ENCODE data around the gene PIKFYVE.

The PIKFYVE gene

DNA sequence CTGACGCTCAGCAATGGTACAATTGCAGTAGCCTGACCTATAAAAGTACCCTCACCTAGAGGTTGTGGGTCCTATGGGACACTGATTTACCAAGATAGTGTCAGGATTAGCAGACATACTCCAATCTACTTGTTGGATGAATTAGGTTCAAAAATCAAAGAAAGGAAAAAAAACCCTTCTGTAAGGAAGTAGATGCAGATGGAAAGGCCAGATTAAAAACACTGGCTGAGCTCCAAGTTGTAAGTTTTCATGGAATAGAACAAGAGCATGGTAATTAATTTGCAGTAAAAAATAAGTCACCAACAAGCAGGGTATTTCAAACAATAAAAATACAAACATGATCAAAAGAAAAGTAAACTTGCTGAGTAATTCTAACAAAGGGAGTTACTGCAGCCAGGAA is 37.6 kb upstream of the PIKFYVE start:
- no peak for TF ChIP-seq BHLHE40 (IDR thresholded peaks at IDR 0.05; ENCODE audit: borderline replicate concordance)
- POLR2A ChIA-PET = no interaction called here
- CTCF ChIA-PET = interaction anchor here (1.3 kb wide), 1 partner anchor 53 kb away, joined by 4 read pairs; no protein-coding TSS in a partner anchor

DNA sequence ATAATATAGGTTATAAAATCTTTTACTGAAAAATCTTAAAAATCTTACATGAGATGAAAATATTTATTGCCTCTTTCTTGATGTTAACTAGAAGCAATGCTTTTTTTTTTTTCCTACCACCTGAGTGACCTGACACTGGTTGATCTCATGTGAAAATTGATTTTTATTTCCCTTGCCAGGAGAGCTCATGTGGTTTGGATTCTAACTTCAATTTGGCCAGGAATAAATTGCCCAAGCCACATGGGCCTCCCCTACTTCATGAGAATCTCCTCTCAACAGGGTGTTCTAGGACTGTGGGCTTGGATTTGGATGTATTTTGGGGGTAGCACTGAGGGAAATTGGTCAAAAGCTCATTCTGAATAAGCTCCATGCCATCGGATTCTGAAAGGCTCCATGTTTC is 31.3 kb upstream of the PIKFYVE start:
- POLR2A ChIA-PET = no interaction called here
- TF ChIP-seq FOXM1 (IDR thresholded peaks at IDR 0.05; ENCODE audit: borderline replicate concordance) (no peak), ZNF384 (IDR thresholded peaks at IDR 0.05) (no peak), L3MBTL2 (conservative IDR thresholded peaks at IDR 0.05) (no peak)
- DNase-seq (ENCODE audit: extremely low spot score) = no peak
- CTCF ChIA-PET = interaction anchor here (0.6 to 1.6 kb wide), 3 partner anchors 9 to 62 kb away, joined by 3 to 4 read pairs (median 3); no protein-coding TSS in a partner anchor

More for the DNA sequence above, 37.6 kb upstream of the PIKFYVE start:
- DNase-seq (ENCODE audit: extremely low spot score) = no peak

DNA sequence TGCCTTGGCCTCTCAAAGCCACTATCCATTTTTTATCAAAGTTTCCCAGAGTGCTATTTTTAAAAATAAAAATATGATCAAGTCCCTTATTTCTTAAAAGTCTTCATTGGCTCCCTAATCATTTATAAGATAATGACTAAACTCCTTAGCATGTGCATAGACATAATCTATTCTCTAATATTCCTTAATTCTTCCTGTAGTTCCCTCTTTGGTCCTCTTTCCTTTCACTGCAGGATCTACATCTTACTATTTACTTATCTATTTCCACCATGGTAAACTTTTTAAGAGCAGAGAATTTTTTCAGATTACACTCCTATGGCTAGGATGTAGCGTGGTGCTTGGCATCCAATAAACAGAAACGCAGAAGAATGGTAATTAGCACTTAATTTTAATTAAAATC is 30.2 kb upstream of the PIKFYVE start:
- no peak for DNase-seq (ENCODE audit: extremely low spot score)
- CTCF ChIA-PET = no interaction called here
- TF ChIP-seq, protein P1, sequence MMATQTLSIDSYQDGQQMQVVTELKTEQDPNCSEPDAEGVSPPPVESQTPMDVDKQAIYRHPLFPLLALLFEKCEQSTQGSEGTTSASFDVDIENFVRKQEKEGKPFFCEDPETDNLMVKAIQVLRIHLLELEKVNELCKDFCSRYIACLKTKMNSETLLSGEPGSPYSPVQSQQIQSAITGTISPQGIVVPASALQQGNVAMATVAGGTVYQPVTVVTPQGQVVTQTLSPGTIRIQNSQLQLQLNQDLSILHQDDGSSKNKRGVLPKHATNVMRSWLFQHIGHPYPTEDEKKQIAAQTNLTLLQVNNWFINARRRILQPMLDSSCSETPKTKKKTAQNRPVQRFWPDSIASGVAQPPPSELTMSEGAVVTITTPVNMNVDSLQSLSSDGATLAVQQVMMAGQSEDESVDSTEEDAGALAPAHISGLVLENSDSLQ (IDR thresholded peaks at IDR 0.05) = no peak
- TF ChIP-seq CTBP1 (IDR thresholded peaks at IDR 0.05; ENCODE audit: borderline replicate concordance) = no peak
- TF ChIP-seq TARDBP (IDR thresholded peaks at IDR 0.05) = no peak
- no peak for TF ChIP-seq SUZ12 (IDR thresholded peaks at IDR 0.05)
- no peak for TF ChIP-seq BHLHE40 (IDR thresholded peaks at IDR 0.05; ENCODE audit: borderline replicate concordance)
- TF ChIP-seq NFRKB (IDR thresholded peaks at IDR 0.05) = no peak
- TF ChIP-seq SP1 (IDR thresholded peaks at IDR 0.05) = no peak
- no peak for TF ChIP-seq ARNT (IDR thresholded peaks at IDR 0.05)
- TF ChIP-seq LEF1 (IDR thresholded peaks at IDR 0.05; ENCODE audit: borderline replicate concordance) = no peak
- no peak for TF ChIP-seq FOXM1 (IDR thresholded peaks at IDR 0.05; ENCODE audit: borderline replicate concordance)
- TF ChIP-seq HDGF (IDR thresholded peaks at IDR 0.05; ENCODE audit: borderline replicate concordance) = no peak
- no peak for TF ChIP-seq FOXK2 (IDR thresholded peaks at IDR 0.05)
- TF ChIP-seq ZNF384 (IDR thresholded peaks at IDR 0.05) = no peak
- no peak for TF ChIP-seq FOXA1 (IDR thresholded peaks at IDR 0.05)
- no peak for TF ChIP-seq ELF4 (IDR thresholded peaks at IDR 0.05)
- TF ChIP-seq L3MBTL2 (conservative IDR thresholded peaks at IDR 0.05) = no peak
- POLR2A ChIA-PET = no interaction called here

DNA sequence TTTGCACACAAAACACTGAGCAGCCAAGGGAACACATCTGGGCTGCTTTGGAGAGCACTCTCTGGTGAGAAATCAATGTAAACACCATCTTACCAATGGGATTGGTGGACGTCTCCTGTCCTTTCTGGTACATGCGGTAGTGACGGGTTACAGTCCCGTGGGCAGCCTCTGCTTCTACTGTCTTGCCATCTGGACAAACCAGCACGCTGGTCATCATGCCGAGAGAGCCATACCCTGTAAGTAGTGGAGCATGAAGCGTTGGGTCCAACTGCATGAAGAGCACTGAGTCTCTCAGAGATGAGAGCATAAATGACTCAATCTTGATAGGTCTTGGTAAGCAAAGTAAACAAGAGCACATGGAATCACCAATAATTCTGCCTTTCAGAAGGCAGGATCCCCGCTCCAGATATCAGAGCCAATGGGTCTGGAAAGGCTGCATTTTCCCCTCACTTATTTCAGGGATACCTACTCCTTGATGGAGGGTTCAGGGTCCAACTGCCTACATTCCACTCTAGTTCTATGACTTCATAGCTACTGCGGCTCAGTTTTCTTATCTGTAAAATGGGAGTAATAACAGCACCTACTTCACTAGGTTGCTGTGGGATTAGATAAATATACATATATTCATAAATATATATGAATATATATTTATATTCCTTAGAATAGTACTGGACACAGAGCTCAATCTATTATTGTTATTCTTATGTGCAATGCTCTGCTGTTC is 26.1 kb upstream of the PIKFYVE start:
- ChIA-PET POLR2A (no interaction called here), CTCF (interaction anchor here (0.5 kb wide), 1 partner anchor 1773 kb away, joined by 3 read pairs; no protein-coding TSS in a partner anchor)
- no peak for DNase-seq (ENCODE audit: extremely low spot score)

DNA sequence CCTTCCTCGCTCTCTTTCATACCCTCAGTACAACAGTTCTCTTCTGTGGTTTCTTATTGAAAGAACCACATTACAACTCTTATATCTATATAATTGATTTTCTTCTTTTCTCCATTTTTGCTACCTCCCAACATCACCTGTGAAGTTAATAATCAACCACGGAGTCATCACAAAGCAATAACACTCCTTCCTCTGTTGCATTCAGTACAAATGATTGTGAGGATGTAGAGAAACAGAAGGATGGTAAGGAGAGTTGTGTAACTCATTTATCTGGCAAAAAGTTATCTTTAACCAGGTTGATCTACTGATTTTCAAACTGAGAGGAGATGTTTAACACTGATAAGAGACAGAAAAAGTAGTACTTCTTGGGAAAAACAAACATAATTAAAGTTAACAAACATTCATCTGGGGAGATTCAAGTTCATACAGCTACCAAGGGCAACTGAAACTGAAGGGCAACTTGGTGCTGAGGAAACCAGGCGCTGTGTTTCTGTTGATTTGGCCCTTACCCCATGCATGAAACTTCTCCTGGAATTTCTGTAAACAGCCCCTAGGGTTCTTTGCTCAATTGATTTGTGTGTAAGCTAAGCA is 25.3 kb upstream of the PIKFYVE start:
- POLR2A ChIA-PET = interaction anchor here (0.8 kb wide), 1 partner anchor 11 kb away, joined by 3 read pairs; no protein-coding TSS in a partner anchor
- CTCF ChIA-PET = interaction anchor here (0.5 kb wide), 1 partner anchor 1772 kb away, joined by 3 read pairs; no protein-coding TSS in a partner anchor
- no peak for TF ChIP-seq FOXA1 (IDR thresholded peaks at IDR 0.05)
- no peak for TF ChIP-seq CTBP1 (IDR thresholded peaks at IDR 0.05; ENCODE audit: borderline replicate concordance)
- TF ChIP-seq, protein P1 (IDR thresholded peaks at IDR 0.05) = no peak
- TF ChIP-seq NFRKB (IDR thresholded peaks at IDR 0.05) = no peak
- no peak for TF ChIP-seq FOXM1 (IDR thresholded peaks at IDR 0.05; ENCODE audit: borderline replicate concordance)
- no peak for TF ChIP-seq ZNF384 (IDR thresholded peaks at IDR 0.05)
- no peak for TF ChIP-seq ELF4 (IDR thresholded peaks at IDR 0.05)
- no peak for TF ChIP-seq HDGF (IDR thresholded peaks at IDR 0.05; ENCODE audit: borderline replicate concordance)
- no peak for TF ChIP-seq SP1 (IDR thresholded peaks at IDR 0.05)
- TF ChIP-seq TARDBP (IDR thresholded peaks at IDR 0.05) = no peak
- TF ChIP-seq SUZ12 (IDR thresholded peaks at IDR 0.05) = no peak
- no peak for TF ChIP-seq FOXK2 (IDR thresholded peaks at IDR 0.05)
- TF ChIP-seq ARNT (IDR thresholded peaks at IDR 0.05) = no peak
- no peak for TF ChIP-seq LEF1 (IDR thresholded peaks at IDR 0.05; ENCODE audit: borderline replicate concordance)
- TF ChIP-seq L3MBTL2 (conservative IDR thresholded peaks at IDR 0.05) = no peak
- no peak for TF ChIP-seq BHLHE40 (IDR thresholded peaks at IDR 0.05; ENCODE audit: borderline replicate concordance)
- DNase-seq (ENCODE audit: extremely low spot score) = no peak

More for the DNA sequence above, 26.1 kb upstream of the PIKFYVE start:
- no peak for TF ChIP-seq SUZ12 (IDR thresholded peaks at IDR 0.05)
- no peak for TF ChIP-seq NFRKB (IDR thresholded peaks at IDR 0.05)
- TF ChIP-seq HDGF (IDR thresholded peaks at IDR 0.05; ENCODE audit: borderline replicate concordance) = no peak
- no peak for TF ChIP-seq FOXK2 (IDR thresholded peaks at IDR 0.05)
- no peak for TF ChIP-seq ZNF384 (IDR thresholded peaks at IDR 0.05)
- TF ChIP-seq, protein P1 (IDR thresholded peaks at IDR 0.05) = no peak
- no peak for TF ChIP-seq SP1 (IDR thresholded peaks at IDR 0.05)
- TF ChIP-seq ARNT (IDR thresholded peaks at IDR 0.05) = no peak
- no peak for TF ChIP-seq LEF1 (IDR thresholded peaks at IDR 0.05; ENCODE audit: borderline replicate concordance)

DNA sequence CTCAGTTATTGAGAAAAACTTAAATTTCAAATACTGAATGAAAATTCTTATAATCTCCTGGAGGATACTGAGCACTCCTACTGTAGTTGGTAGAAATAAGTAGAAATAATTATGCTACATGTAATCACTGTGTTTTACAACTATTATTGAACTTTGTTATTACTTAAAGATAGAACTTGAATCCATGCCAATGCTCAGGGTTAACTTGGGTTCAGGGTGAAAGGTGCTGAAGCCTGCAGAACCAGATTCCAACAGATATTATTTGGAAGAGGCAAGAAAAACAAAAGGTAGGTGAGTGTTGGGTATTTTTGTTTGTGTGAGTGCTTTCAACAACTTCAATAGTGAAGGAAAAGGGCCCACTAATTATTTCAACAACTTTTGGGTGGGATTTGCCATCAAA is 21.6 kb upstream of the PIKFYVE start:
- no peak for DNase-seq (ENCODE audit: extremely low spot score)
- ChIA-PET POLR2A (no interaction called here), CTCF (no interaction called here)
- TF ChIP-seq, protein P1 (IDR thresholded peaks at IDR 0.05) = no peak
- TF ChIP-seq NFRKB (IDR thresholded peaks at IDR 0.05) = no peak
- TF ChIP-seq ZNF384 (IDR thresholded peaks at IDR 0.05) = no peak
- no peak for TF ChIP-seq ARNT (IDR thresholded peaks at IDR 0.05)
- no peak for TF ChIP-seq BHLHE40 (IDR thresholded peaks at IDR 0.05; ENCODE audit: borderline replicate concordance)
- no peak for TF ChIP-seq ELF4 (IDR thresholded peaks at IDR 0.05)
- TF ChIP-seq CTBP1 (IDR thresholded peaks at IDR 0.05; ENCODE audit: borderline replicate concordance) = no peak
- TF ChIP-seq LEF1 (IDR thresholded peaks at IDR 0.05; ENCODE audit: borderline replicate concordance) = no peak
- no peak for TF ChIP-seq TARDBP (IDR thresholded peaks at IDR 0.05)
- TF ChIP-seq HDGF (IDR thresholded peaks at IDR 0.05; ENCODE audit: borderline replicate concordance) = no peak
- no peak for TF ChIP-seq L3MBTL2 (conservative IDR thresholded peaks at IDR 0.05)

Data from HEK293T (cell line).